NB4 (cell line): Measurements from ENCODE around the gene RBM19.

Experiments used
- DNase-seq: peaks from one replicate; pipeline ENCODE4 v3.0.0; 2010; ENCODE audit warnings: low read depth
- H3K4me3 ChIP-seq: one replicate; pipeline ENCODE4 v1.5.1; 2011; ENCODE audit warnings: mild to moderate bottlenecking, low read depth, low read length, moderate library complexity
- CTCF ChIP-seq: IDR thresholded peaks from one replicate; pipeline ENCODE4 v1.5.1; 2012; ENCODE audit warnings: low read depth, low read length
- MAX ChIP-seq: IDR thresholded peaks from 2 replicates; pipeline ENCODE4 v1.6.1; 2011; ENCODE audit warnings: low read depth, low read length
- MYC ChIP-seq: IDR thresholded peaks from 2 replicates; pipeline ENCODE4 v1.6.1; 2011; ENCODE audit warnings: low read depth, low read length
- POLR2A ChIP-seq: IDR thresholded peaks from 2 replicates; pipeline ENCODE4 v1.6.1; 2011; ENCODE audit warnings: mild to moderate bottlenecking; ENCODE audit not compliant: insufficient read length; ENCODE audit errors: extremely low read depth

RBM19 gene

GRCh38 chr12:113965951-113966797 lies at the start of gene RBM19:
RBM19 (minus strand) TSS chr12:113966325; CDS start chr12:113966227, 98 bp downstream.
- peak; percentile 99 for DNase-seq
- TF ChIP-seq CTCF (peak; percentile 74), POLR2A (peak; percentile 63), MYC (peak; percentile 92), MAX (peak; percentile 100)
- H3K4me3 ChIP-seq = peak within 1 kb of the TSS; percentile 83

GRCh38 chr12:114015851-114016250 lies 49.7 kb upstream of the RBM19 start:
- no peak for DNase-seq
- TF ChIP-seq MAX (no peak), MYC (no peak)
- H3K4me3 ChIP-seq = no peak overlapping the region

- peak; percentile 59 for DNase-seq
- H3K4me3 ChIP-seq = no peak overlapping the region
- TF ChIP-seq CTCF = peak; percentile 38
- no peak for TF ChIP-seq MAX
Observed at GRCh38 chr12:114013575-114014345, 47.6 kb upstream of the RBM19 start.

GRCh38 chr12:114012744-114013431 lies 46.8 kb upstream of the RBM19 start:
- H3K4me3 ChIP-seq = no peak overlapping the region
- no peak for DNase-seq
- TF ChIP-seq CTCF = no peak
- no peak for TF ChIP-seq MAX
- TF ChIP-seq MYC = no peak
- TF ChIP-seq POLR2A = no peak

GRCh38 chr12:114011711-114012110 lies 45.6 kb upstream of the RBM19 start:
- DNase-seq = no peak
- no peak for TF ChIP-seq CTCF
- no peak for TF ChIP-seq MYC
- H3K4me3 ChIP-seq = no peak overlapping the region
